ENCODE data around the gene LGALS7. TPM values are rescaled to one million over a fixed set of nuclear protein-coding genes. Genes with fewer than 3 reads are reported as not detected.

LGALS7 gene
- total and polyA plus RNA-seq, 2 of the 4 experiments (the other 2 are of a cell fraction): not detected

DNA sequence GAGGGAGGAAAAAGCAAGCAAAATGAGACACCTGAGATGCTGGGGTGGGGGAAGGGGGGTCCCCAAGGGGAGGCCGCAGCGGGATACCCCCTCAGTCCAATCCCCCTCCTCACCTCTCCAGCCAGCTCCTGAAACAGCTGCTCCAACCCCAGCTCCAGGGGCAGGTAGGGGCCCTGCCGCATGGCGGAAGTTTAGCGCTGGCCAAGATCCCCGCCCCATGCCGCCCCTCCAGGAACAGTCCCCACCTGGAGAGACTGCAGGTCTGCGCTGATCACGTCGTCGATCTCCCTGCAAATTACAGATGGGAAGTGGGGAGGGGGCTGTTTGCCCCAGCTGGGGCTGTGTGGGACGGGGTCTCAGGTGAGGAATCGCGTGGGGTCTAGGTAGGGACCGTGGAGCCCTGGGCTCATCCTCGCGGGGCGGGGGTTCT, 38.0 kb downstream of the LGALS7 start:
- Histone ChIP-seq H3K4ac (ENCODE audit: low read depth, low read length) (no peak overlapping the region), H3K23ac (ENCODE audit: low read depth, low read length) (no peak overlapping the region), H3K4me3 (ENCODE audit: insufficient read depth, low read depth, low read length) (no peak overlapping the region), H3K79me1 (ENCODE audit: low read depth in 1 of 2, low read length in 2 of 2) (peaks cover 4 to 15% of the 10 kb centered on the region in 2 experiments; a peak in 2 of 4 replicates), H4K5ac (ENCODE audit: low read depth, low read length) (no peak overlapping the region), H3K36me3 (ENCODE audit: control insufficient read depth, insufficient read depth, low read length) (peaks cover 16% of the 10 kb centered on the region), H3K9me3 (ENCODE audit: control insufficient read depth, insufficient read depth, low read length) (no peaks in the 10 kb centered on the region), H3K27ac (ENCODE audit: insufficient read depth, low read length) (no peak overlapping the region), H3K14ac (replicated peaks; ENCODE audit: low read depth, low read length) (no peak overlapping the region), H3K9ac (ENCODE audit: low read depth, low read length) (no peak overlapping the region), H2AFZ (replicated peaks; ENCODE audit: low read length, poor library complexity) (peak overlapping the region; percentile 47), H2BK20ac (ENCODE audit: low read depth, low read length) (no peak overlapping the region), H3K56ac (ENCODE audit: extremely low read depth, insufficient read depth, low read length) (no peak overlapping the region), H4K91ac (ENCODE audit: insufficient read depth, low read depth, low read length) (no peak overlapping the region), H3K4me1 (ENCODE audit: control insufficient read depth, insufficient read depth, low read length) (peaks cover 13% of the 10 kb centered on the region), H3K18ac (ENCODE audit: low read depth, low read length) (no peak overlapping the region), H2AK9ac (replicated peaks; ENCODE audit: low read depth, low read length, poor library complexity) (no peak overlapping the region), H4K20me1 (ENCODE audit: insufficient read depth, low read length) (peaks cover 23% of the 10 kb centered on the region), H2BK5ac (ENCODE audit: low read depth, low read length, poor library complexity, severe bottlenecking) (no peak overlapping the region), H2BK15ac (ENCODE audit: low read depth, low read length) (no peak overlapping the region), H4K8ac (ENCODE audit: low read depth in 2 of 2, low read length in 2 of 2) (no peak overlapping the region), H2AK5ac (ENCODE audit: low read depth, low read length) (no peak overlapping the region), H3K27me3 (ENCODE audit: control insufficient read depth, insufficient read depth, low read length) (no peaks in the 10 kb centered on the region), H3K4me2 (ENCODE audit: low read depth, low read length) (no peak overlapping the region), H3K9me1 (ENCODE audit: insufficient read depth, low read length) (0 out of 2 replicates have a peak, but pooled peaks cover 3% of the 10 kb centered on the region), H2BK120ac (ENCODE audit: low read depth, low read length) (no peak overlapping the region)
- dilution Hi-C loops (cut with HindIII; ENCODE audit: low sequenced_read_pairs, unreplicated experiment) (no loop called here), in situ Hi-C loops (cut with MboI; ENCODE audit: low sequenced_read_pairs) (loop anchor here (25.0 kb wide), 1 partner anchor 177 kb away; the partner anchor contains the start of gene CCER2), intact Hi-C loops (cut with micrococcal nuclease) (no loop called here)
- no CpG with 5 or more reads among the region's 18 CpGs for WGBS, 2 experiments (ENCODE audit: extremely low coverage in 2 of 2, insufficient read length in 1 of 2)
- TF ChIP-seq, protein P1, sequence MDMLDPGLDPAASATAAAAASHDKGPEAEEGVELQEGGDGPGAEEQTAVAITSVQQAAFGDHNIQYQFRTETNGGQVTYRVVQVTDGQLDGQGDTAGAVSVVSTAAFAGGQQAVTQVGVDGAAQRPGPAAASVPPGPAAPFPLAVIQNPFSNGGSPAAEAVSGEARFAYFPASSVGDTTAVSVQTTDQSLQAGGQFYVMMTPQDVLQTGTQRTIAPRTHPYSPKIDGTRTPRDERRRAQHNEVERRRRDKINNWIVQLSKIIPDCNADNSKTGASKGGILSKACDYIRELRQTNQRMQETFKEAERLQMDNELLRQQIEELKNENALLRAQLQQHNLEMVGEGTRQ (IDR thresholded peaks at IDR 0.05; ENCODE audit: low read depth, low read length): no peak
- TF ChIP-seq, protein P2, sequence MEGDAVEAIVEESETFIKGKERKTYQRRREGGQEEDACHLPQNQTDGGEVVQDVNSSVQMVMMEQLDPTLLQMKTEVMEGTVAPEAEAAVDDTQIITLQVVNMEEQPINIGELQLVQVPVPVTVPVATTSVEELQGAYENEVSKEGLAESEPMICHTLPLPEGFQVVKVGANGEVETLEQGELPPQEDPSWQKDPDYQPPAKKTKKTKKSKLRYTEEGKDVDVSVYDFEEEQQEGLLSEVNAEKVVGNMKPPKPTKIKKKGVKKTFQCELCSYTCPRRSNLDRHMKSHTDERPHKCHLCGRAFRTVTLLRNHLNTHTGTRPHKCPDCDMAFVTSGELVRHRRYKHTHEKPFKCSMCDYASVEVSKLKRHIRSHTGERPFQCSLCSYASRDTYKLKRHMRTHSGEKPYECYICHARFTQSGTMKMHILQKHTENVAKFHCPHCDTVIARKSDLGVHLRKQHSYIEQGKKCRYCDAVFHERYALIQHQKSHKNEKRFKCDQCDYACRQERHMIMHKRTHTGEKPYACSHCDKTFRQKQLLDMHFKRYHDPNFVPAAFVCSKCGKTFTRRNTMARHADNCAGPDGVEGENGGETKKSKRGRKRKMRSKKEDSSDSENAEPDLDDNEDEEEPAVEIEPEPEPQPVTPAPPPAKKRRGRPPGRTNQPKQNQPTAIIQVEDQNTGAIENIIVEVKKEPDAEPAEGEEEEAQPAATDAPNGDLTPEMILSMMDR (conservative IDR thresholded peaks at IDR 0.05; ENCODE audit: low read depth, low read length): no peak
- TF ChIP-seq BHLHE40 (IDR thresholded peaks at IDR 0.05; ENCODE audit: low read depth, low read length) (no peak), MAZ (IDR thresholded peaks at IDR 0.05; ENCODE audit: borderline replicate concordance, low read depth, low read length) (no peak), CEBPB (IDR thresholded peaks at IDR 0.05; ENCODE audit: low read depth, low read length) (no peak), NFE2L2 (IDR thresholded peaks at IDR 0.05; ENCODE audit: low read depth, low read length) (no peak), POLR2A (IDR thresholded peaks at IDR 0.05; ENCODE audit: low read depth, low read length) (no peak), SMC3 (IDR thresholded peaks at IDR 0.05; ENCODE audit: low read depth, low read length) (no peak), FOS (IDR thresholded peaks at IDR 0.05; ENCODE audit: low read depth, low read length) (no peak), MAFK (IDR thresholded peaks at IDR 0.05; ENCODE audit: low read depth, low read length) (no peak)
- TF ChIP-seq, protein P3, sequence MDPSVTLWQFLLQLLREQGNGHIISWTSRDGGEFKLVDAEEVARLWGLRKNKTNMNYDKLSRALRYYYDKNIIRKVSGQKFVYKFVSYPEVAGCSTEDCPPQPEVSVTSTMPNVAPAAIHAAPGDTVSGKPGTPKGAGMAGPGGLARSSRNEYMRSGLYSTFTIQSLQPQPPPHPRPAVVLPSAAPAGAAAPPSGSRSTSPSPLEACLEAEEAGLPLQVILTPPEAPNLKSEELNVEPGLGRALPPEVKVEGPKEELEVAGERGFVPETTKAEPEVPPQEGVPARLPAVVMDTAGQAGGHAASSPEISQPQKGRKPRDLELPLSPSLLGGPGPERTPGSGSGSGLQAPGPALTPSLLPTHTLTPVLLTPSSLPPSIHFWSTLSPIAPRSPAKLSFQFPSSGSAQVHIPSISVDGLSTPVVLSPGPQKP (IDR thresholded peaks at IDR 0.05; ENCODE audit: borderline replicate concordance, low read depth, low read length): no peak
- CTCF ChIA-PET: no interaction called here
- BruUV-seq (replicated peaks): no TSS peak
- ATAC-seq (ENCODE audit: low read depth) (no peak), DNase-seq (no peak)
- POLR2A ChIA-PET (ENCODE audit: unreplicated experiment): no interaction called here
